Measurements from ENCODE around the gene DDX3X.
"Not testable (repeated sequence)": the region's sequence is repeated elsewhere in the genome, so short reads cannot be mapped to it uniquely, and the experiment has no call there.

DDX3X gene

GRCh38 chrX:41314881-41315280 lies 19.1 kb upstream of the DDX3X start:
- Mint-ChIP-seq H3K4me3 (no peak overlapping the region), H3K27me3 (no peaks in the 10 kb centered on the region), H3K27ac (no peak overlapping the region), H3K4me1 (peaks cover 7% of the 10 kb centered on the region), H3K9me3 (no peaks in the 10 kb centered on the region), H3K36me3 (no peaks in the 10 kb centered on the region)
- DNase-seq = no peak
- CTCF ChIA-PET = no interaction called here

DNA sequence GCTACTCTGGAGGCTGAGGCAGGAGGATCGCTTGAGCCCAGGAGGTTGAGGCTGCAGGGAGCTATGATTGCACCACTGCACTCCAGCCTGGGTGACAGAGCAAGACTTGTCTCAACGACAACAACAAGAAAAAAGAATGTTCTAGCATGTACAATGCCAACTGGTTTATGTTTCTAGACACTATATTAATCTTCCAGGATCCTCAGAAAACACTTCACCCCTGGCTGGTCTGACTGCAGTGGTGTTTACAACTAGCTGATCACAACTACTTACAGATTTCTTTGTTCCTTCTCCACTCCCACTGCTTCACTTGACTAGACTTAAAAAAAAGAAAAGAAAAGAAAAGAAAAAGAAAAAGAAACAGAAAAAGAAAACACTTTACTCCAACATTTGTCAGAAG lies 17.7 kb upstream of the DDX3X start:
- H3K4me3 Mint-ChIP-seq, H3K4me1 Mint-ChIP-seq, H3K27me3 Mint-ChIP-seq, H3K27ac Mint-ChIP-seq, DNase-seq, H3K9me3 Mint-ChIP-seq, H3K36me3 Mint-ChIP-seq, CTCF ChIA-PET: not testable (repeated sequence)

DNA sequence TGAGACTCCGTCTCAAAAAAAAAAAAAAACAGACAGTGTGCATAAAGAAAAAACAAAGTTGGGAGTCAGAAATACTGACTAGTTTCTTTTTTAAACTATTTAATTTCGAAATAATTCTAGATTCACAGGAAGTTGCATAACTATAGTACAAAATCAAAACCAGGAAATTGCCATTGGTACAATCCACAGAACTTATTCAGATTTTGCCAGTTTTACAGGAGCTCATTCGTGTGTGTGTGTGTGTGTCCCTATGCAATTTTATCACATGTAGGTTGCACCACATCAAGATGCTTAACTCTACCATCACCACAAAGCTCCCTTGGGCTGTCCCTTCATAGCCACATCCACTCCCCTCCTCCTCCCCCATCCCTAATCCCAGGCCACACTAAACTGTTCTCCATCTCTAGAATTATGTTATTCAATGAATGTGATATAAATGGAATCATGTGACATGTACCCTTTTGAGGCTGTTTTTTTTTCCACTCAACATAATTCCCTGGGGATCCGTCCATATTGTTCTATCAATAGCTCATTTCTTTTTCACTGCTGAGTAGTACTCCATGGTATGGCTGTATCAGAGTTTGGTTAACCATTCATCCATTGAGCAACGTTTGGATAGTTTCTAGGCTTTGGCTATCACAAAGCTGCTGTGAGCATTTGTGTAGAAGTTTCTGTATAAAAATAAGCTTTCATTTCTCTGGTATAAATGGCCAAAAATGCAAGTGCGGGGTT lies 16.3 kb upstream of the DDX3X start:
- H3K9me3 Mint-ChIP-seq = no peaks in the 10 kb centered on the region

DNA sequence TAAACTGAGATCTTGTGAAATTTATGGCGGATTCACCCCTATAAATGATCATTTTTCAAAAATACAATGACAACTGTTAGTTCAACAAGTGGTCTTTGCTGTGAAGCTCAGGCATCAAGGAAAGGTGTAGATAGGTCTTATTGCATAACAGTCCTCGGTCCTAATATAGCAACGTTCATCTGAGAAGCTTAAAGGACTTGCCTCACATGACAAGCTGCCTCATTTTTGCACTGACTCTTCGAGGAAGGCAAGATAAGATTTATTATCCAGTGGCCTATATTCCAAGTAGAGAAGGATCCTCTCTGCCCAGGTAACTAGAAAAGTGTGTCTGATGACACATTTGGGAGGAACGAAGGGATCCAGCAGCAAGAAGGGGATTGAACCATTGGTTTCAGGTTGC lies 13.6 kb upstream of the DDX3X start:
- no peak overlapping the region for H3K4me3 Mint-ChIP-seq
- no peak for DNase-seq
- peaks cover 4% of the 10 kb centered on the region for H3K4me1 Mint-ChIP-seq

More for the DNA sequence above, 16.3 kb upstream of the DDX3X start:
- H3K4me1 Mint-ChIP-seq = peaks cover 4% of the 10 kb centered on the region
- DNase-seq = no peak
- no peaks in the 10 kb centered on the region for H3K36me3 Mint-ChIP-seq
- H3K27ac Mint-ChIP-seq = no peak overlapping the region
- CTCF ChIA-PET = no interaction called here
- H3K4me3 Mint-ChIP-seq = no peak overlapping the region
- no peaks in the 10 kb centered on the region for H3K27me3 Mint-ChIP-seq

DNA sequence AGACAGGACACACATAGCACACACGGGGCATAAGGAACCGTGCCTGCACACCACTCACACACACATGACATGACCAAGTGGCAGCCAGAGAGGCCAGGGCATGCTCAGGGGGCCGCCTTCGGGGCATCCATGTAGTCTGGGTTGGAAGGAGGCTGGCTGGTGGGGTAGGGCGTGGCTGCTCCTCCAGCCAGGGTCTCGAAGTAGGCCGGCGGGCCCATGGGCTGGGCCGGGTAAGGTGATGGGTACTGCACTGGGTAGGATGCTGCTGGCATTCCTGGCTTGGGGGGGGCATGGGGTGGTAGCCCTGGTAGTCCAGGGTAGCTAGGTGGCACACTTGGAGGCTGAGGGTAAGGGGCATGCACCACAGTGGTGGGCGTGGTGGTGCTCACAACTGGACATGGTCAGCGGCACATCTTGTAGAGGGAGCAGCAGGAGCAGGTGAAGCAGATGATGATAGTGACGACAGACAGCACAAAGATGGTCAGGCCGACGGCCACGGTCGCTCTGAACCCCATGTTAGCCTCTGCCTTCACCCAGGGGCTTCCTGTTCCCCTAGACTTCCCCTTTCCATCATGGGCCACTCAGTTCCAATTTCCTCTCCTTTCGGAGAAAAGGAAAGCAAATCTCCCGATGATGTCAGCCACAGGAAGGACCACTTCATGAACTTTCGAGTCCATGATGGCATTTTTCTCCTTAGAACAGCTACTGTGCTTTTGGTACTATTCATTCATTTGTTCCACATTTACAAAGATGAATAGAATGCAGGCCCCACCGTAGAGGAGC lies 10.9 kb upstream of the DDX3X start:
- Mint-ChIP-seq H3K9me3 (no peaks in the 10 kb centered on the region), H3K27me3 (peaks cover 7% of the 10 kb centered on the region), H3K36me3 (no peaks in the 10 kb centered on the region), H3K4me3 (no peak overlapping the region), H3K4me1 (no peaks in the 10 kb centered on the region), H3K27ac (no peak overlapping the region)
- CTCF ChIA-PET = no interaction called here
- no peak for DNase-seq

More for the DNA sequence above, 13.6 kb upstream of the DDX3X start:
- Mint-ChIP-seq H3K36me3 (no peaks in the 10 kb centered on the region), H3K27ac (no peak overlapping the region), H3K27me3 (peaks cover 2% of the 10 kb centered on the region), H3K9me3 (no peaks in the 10 kb centered on the region)
- CTCF ChIA-PET = no interaction called here

- H3K27me3 Mint-ChIP-seq = peaks cover 7% of the 10 kb centered on the region
- DNase-seq = no peak
- peaks cover 20% of the 10 kb centered on the region for H3K4me1 Mint-ChIP-seq
- H3K9me3 Mint-ChIP-seq = no peaks in the 10 kb centered on the region
- no peak overlapping the region for H3K27ac Mint-ChIP-seq
- CTCF ChIA-PET = no interaction called here
- H3K36me3 Mint-ChIP-seq = no peaks in the 10 kb centered on the region
- no peak overlapping the region for H3K4me3 Mint-ChIP-seq
Observed at GRCh38 chrX:41326431-41326830, 7.5 kb upstream of the DDX3X start.

- CTCF ChIA-PET = no interaction called here
Observed at GRCh38 chrX:41327341-41327740, 6.6 kb upstream of the DDX3X start.

DNA sequence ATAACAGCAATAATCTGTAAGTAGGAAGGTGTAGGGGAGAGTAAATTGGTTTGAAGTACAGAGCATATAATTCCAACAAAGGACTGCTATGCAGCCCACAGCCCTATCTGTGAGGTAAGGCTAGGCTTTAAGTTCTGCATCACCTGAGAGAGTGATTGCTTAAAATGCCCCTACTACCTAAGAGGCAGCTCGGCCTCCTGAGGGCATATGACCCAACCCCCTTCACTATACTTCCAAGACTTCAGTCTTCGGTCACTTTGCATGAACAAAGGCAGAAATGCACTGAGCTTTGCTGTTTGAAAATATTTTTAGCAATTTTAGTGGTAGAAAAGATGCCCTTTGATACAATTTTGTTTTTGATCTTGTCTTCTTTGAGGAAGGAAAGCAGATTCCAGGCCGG lies 4.9 kb upstream of the DDX3X start:
- CTCF ChIA-PET = no interaction called here
- Mint-ChIP-seq H3K4me1 (peaks cover 28% of the 10 kb centered on the region), H3K9me3 (no peaks in the 10 kb centered on the region), H3K27ac (no peak overlapping the region), H3K27me3 (peaks cover 11% of the 10 kb centered on the region), H3K4me3 (no peak overlapping the region), H3K36me3 (no peaks in the 10 kb centered on the region)
- no peak for DNase-seq

More at GRCh38 chrX:41327341-41327740, 6.6 kb upstream of the DDX3X start:
- Mint-ChIP-seq H3K36me3 (no peaks in the 10 kb centered on the region), H3K4me1 (peaks cover 23% of the 10 kb centered on the region), H3K4me3 (no peak overlapping the region), H3K27me3 (peaks cover 7% of the 10 kb centered on the region), H3K27ac (peak overlapping the region; percentile 71), H3K9me3 (no peaks in the 10 kb centered on the region)
- DNase-seq = no peak

GRCh38 chrX:41332005-41332404 lies 2.0 kb upstream of the DDX3X start:
- H3K4me1 Mint-ChIP-seq = peaks cover 30% of the 10 kb centered on the region
- no peaks in the 10 kb centered on the region for H3K9me3 Mint-ChIP-seq
- no peak for DNase-seq
- peaks cover 15% of the 10 kb centered on the region for H3K36me3 Mint-ChIP-seq
- peak overlapping the region; percentile 86 for H3K4me3 Mint-ChIP-seq
- peak overlapping the region; percentile 100 for H3K27ac Mint-ChIP-seq
- peaks cover 12% of the 10 kb centered on the region for H3K27me3 Mint-ChIP-seq
- CTCF ChIA-PET = interaction anchor here (1.2 kb wide), 1 partner anchor 55 kb away, joined by 3 read pairs; no protein-coding TSS in a partner anchor

- H3K27me3 Mint-ChIP-seq = peaks cover 12% of the 10 kb centered on the region
Observed at GRCh38 chrX:41332408-41333002, 1.5 kb upstream of the DDX3X start.

DNA sequence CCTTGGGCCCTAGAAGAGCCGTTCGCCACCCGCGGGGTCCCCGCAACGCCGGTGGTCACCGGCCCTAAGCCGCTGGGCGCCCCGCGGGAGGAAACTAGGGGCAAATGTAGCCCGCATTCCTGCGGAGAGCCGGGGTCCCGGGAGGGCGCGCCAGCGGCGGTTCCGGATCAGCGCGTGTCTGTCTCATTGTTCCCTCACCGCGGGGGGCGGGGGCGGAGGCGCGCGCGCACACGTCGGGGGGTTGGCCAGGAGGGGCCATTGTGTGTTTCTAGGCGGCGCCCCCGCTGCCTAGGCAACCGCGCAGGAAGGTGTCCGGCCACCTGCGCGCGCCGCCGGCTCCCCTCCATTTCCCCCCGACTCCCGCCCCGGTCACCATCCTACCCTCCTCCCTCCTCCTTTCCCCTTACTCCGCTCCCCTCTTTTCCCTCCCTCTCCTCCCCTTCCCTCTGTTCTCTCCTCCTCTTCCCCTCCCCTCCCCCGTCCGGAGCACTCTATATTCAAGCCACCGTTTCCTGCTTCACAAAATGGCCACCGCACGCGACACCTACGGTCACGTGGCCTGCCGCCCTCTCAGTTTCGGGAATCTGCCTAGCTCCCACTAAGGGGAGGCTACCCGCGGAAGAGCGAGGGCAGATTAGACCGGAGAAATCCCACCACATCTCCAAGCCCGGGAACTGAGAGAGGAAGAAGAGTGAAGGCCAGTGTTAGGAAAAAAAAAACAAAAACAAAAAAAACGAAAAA lies 789 bp upstream of the DDX3X start:
- Mint-ChIP-seq H3K4me3 (peak overlapping the region; percentile 86), H3K9me3 (no peaks in the 10 kb centered on the region), H3K27me3 (peaks cover 12% of the 10 kb centered on the region), H3K4me1 (peaks cover 36% of the 10 kb centered on the region), H3K36me3 (peaks cover 27% of the 10 kb centered on the region), H3K27ac (peak overlapping the region; percentile 100)
- CTCF ChIA-PET = interaction anchor here (1.3 kb wide), 1 partner anchor 110 kb away, joined by 5 read pairs; no protein-coding TSS in a partner anchor
- peak; percentile 89 for DNase-seq

More at GRCh38 chrX:41332408-41333002, 1.5 kb upstream of the DDX3X start:
- peaks cover 20% of the 10 kb centered on the region for H3K36me3 Mint-ChIP-seq
- no peak for DNase-seq
- H3K27ac Mint-ChIP-seq = peak overlapping the region; percentile 100
- CTCF ChIA-PET = no interaction called here
- peaks cover 30% of the 10 kb centered on the region for H3K4me1 Mint-ChIP-seq
- H3K4me3 Mint-ChIP-seq = peak overlapping the region; percentile 86
- no peaks in the 10 kb centered on the region for H3K9me3 Mint-ChIP-seq

- peak overlapping the region; percentile 100 for H3K27ac Mint-ChIP-seq
- peaks cover 45% of the 10 kb centered on the region for H3K4me1 Mint-ChIP-seq
Observed at GRCh38 chrX:41334363-41335197, 618 bp downstream of the DDX3X start.

DNA sequence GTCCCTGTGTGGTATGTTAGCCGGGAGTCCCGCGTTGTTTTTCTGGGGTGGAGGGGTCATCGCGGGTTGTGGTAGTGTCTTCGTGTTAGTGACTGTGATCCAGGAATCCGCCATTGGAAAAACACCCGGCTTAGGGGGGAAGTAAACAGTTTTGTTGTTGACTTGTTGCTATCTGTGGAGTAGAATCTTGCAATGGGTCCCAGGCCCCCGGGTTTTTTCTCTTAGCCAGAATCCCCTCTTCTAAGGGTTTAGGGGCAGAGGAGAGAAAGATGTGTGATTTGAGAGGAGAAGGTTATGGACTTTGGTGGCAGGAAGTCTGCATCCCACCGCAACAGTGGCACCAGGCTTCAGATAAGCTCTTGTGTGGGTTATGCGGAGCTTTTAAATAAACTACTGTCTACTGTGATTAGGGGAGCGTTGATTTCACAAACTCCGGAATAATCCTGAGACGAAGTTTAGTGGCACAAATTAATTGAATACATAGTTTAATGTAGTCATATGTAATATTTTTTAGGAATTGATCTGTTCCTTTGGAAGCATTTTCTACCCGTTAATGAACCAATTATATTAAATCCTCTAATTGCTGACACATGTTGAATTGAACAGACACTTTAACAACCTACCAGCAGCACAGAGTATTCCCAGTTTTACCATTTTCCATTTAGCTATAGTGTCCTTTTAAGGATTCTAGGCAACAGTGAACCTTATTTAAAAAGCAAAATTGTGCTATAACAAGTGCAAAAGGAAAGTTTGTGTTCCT lies 1.4 kb downstream of the DDX3X start:
- peaks cover 12% of the 10 kb centered on the region for H3K27me3 Mint-ChIP-seq

More at GRCh38 chrX:41334363-41335197, 618 bp downstream of the DDX3X start:
- Mint-ChIP-seq H3K9me3 (no peaks in the 10 kb centered on the region), H3K36me3 (peaks cover 39% of the 10 kb centered on the region), H3K27me3 (peaks cover 12% of the 10 kb centered on the region), H3K4me3 (peak overlapping the region; percentile 86)
- CTCF ChIA-PET = interaction anchor here (1.3 kb wide), 1 partner anchor 108 kb away, joined by 5 read pairs; no protein-coding TSS in a partner anchor
- peak; percentile 82 for DNase-seq

More for the DNA sequence above, 1.4 kb downstream of the DDX3X start:
- peaks cover 45% of the 10 kb centered on the region for H3K4me1 Mint-ChIP-seq
- CTCF ChIA-PET = no interaction called here
- no peaks in the 10 kb centered on the region for H3K9me3 Mint-ChIP-seq
- peak; percentile 40 for DNase-seq
- peak overlapping the region; percentile 86 for H3K4me3 Mint-ChIP-seq
- peaks cover 43% of the 10 kb centered on the region for H3K36me3 Mint-ChIP-seq
- H3K27ac Mint-ChIP-seq = peak overlapping the region; percentile 100

Measured in activated naive CD4-positive, alpha-beta T cell treated with anti-CD3 and anti-CD28 coated beads, Interleukin-2, amount 10 ng/mL, durations not matched to agents 7 days and 5 days (primary cell).